Activated CD4-positive, alpha-beta T cell treated with anti-CD3 and anti-CD28 coated beads for 1 hour (primary cell): Measurements from ENCODE around the gene LGALS8.

Source experiments
- DNase-seq: peaks from one replicate; pipeline ENCODE4 v3.0.0-alpha.2; 2020

The LGALS8 gene

DNA sequence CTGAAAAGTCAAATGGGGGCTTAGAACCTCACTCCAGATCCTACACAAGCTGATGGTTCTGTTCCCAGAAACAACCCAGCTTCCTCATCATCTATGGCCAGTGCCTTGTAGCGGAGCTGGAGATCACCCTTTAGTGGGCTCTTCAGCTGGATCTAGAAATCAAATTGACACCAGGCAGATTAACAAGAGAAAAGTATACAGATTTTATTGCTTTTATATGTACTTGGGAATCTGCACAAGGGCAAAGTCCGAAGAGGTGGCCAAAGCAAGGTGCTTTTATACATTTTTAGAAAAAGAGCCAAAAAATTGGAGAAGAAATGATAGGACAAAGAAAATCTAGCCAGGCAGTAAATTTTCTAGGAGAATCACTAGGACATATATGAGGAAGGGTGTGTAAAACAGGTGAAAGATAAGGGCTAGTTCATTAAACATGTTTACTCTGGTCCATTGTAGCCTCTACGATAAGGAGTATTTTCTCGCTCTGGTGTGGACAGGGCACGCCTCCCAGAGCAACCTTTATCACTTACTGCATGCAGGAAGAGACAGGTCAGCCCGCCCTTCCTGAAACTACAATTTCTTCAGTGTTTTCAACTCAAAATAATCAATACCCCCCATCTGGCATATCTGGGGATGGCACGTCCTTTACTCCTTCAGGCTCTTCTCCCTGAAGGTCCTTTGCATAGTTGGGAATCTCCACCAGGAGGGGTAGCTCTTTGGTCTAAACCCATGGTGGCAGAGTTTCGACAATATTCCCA lies 14.0 kb upstream of the LGALS8 start:
- no peak for DNase-seq

GRCh38 chr1:236511735-236512418 lies 11.9 kb upstream of the LGALS8 start:
- DNase-seq, result no peak

DNA sequence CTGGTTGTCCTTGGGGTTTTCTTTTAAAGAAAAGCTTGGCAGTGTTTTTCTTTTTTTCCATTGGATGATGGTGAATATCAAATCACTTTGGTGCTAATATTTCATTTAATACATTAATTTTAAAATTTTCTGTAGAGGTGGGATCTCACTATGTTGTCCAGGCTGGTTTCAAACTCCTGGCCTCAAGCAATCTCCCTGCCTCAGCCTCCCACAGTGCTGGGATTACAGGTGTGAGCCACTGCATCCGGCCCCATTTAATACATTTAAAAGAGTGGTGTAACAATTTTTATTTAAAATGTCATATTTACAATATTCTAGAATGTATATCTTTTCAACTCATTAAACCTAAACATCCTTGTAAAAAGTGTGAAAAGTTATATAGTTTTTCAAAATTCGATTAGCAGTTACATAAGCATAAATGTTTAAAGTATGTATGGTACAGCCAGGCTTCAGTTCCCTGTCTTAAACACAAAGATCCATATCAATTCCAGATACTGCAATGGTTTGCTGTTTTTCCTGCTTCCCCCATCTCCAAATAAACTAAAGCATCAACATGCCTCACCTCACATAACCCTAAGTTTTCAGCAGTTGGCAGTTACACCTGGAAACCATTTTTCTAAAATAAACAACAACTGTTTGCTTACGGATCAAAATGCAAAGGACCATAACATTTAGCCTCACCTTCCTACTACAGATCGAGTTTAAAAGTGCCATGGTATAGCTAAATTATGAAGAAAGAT lies 8.9 kb upstream of the LGALS8 start:
- DNase-seq, result no peak

GRCh38 chr1:236515443-236515958 lies 8.3 kb upstream of the LGALS8 start:
- no peak for DNase-seq

DNA sequence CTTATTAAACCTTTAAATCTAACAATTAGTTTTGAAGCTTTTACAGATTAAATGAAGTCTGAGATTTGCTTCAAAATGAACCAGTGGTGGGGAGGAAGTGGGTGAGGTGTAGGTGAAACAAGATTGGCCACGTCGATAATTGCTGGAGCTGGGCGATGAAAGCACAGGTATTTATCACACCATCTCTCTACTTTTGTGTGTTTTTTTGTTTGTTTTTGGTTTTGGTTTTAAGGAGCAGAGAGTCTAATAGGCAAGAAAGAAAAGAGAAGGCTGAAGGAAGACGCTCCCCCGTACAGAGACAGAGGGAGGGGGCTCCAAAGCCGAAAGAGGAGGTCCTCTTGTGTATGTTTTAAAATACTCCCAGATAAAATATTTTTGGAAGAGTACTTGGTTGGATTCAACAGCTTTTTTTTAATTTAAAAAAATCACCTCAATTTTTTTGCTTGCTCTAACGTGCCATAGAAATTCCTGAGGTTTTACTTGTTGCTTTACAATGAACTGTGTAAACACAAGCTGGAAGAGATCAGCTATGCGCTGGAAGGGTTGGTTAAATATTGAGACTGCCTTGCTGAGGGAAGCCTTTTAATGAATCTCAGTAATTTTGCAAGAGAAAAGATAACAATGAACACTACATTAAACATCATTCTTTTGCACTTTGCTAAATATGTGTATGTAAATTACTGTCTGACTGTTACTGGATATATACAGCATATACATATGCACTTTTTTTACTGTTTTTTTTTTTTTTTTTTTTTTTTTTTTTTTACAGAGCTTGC lies 6.7 kb upstream of the LGALS8 start:
- no peak for DNase-seq

DNA sequence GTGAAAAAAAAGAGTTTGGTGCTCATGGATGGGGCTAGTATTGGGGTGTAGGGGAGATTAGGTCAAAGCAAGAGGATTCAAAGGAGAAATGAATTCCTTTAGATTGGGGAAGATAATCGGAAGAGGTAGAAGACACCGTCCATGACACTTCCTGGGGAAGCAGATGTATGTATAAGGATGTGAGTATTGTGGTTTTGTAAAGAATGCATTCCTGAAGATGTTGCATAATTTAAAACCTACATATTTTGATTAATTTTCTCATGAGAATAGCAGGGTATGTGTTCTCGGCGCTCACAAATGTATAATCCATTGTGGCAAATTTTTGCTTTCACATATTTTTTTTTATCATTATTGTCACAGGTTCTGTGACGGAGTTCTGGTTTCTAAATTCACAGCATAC lies 5.5 kb upstream of the LGALS8 start:
- DNase-seq, result no peak

- DNase-seq, result no peak
These were observed 3.3 kb upstream of the LGALS8 start for GRCh38 chr1:236520445-236521005.

DNA sequence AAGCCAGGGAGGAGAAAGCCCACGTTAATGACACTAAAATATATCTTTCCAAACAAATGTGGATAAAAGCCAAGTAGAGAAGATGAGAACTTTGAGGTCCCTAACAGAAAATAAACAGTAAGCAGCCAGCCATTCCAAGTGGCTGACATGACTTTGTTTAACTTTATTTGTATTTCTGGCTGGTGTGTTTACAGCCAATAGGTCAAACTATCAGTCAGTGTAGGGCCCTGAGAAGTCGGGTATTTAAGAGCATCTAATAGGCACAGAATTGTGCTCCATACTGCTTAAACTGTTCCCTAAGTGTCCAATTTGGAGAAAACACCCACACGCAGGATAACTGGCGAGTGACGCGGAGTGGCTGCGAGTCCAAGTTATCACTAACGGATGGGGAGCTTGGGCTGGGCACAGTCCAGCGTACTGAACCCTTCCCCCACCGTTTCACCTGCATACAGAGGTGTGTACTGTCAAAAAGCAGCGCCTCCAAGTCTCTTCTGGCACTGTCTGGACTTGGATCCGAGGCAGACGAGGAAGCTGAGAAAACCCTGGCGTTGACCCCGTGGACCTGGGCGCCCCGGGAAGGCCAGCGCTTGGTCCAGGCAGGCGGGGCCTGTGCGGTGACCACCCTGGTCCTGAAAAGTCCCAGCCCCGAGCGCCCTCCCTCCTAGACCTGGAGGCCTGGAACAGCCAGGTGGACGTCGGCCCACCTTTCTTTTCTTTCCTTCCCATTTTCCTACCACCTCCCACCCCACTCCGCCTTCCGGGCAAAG lies 662 bp upstream of the LGALS8 start:
- DNase-seq, result no peak

DNA sequence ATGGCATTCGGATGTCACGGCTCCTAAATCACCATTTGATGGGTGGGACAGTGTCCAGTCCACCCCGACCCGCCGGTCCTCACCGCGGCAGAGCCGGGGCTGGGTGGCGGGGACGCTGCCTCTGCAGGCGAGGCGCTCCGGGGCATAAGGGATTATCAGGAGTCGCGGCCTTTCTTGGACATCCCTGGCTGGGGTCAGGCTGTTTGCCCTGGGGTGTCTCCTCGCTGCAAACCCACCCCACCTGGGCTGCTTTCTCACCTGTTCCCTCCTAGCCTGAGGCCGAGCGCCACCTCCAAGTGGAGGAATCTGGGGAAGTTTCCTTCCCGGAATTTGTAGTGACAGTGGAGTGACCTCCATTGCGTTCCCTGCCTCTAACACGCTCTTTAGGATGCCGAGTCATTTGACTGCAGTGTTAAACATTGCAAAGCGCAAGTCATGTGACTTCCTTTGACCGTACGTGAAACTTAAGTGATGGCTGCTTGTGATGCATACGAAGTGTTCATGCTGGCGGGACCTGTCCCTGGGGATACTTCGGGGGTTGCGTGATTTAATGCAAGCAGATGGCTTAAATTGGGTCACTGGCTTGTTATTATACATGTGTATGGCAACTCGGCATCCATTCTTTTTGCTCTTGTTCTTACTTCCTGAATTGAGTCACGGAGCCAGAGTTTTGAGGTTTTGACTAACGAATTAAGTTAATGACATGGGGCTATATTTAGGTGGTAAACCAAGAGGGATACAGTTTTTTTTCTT lies 536 bp downstream of the LGALS8 start:
- peak; percentile 35 for DNase-seq

- no peak for DNase-seq
These were observed 1.1 kb downstream of the LGALS8 start for GRCh38 chr1:236524895-236525184.

GRCh38 chr1:236526079-236526478 lies 2.3 kb downstream of the LGALS8 start:
- DNase-seq, result no peak

DNA sequence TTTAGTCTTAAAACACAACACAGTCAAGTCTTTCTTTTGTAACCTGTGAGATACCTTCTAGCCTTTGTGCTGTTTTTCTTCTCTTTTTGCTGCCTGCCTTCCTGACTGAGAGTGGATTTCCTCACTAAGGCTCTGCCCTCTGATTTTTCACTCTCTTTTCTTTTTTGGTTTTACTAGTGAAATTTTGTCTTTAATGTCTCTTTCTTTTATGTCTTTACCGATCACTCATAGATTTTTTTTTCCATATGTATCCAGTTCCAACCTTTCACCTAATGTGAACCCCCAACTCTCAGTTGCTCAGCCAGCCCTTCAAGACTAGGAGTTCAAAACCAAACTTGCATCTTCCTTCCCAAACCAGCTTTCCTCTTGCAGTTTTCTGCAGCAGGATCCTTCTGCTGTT lies 6.5 kb downstream of the LGALS8 start:
- no peak for DNase-seq

- DNase-seq, result no peak
These were observed 7.2 kb downstream of the LGALS8 start for GRCh38 chr1:236530959-236531358.

DNA sequence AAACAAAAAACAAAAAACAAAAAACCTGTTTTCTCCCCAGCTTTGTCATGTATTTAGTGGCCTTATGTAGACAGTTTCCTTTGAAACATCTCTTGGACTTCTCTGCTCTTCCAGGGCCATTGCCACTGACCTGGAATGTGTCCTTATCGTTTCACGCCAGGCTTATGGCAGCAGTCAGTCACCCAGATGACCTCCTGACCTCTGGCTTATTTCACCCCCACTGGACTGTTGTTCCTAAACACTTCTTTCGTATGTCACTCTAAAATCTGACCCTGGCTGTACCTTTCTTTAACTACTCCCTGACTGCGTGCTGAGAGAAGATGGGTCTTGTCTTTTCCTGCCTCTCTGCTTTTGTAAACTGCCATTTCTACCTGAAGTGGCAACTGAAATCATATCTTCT lies 9.1 kb downstream of the LGALS8 start:
- DNase-seq, result no peak

- peak; percentile 18 for DNase-seq
These were observed 10.4 kb downstream of the LGALS8 start for GRCh38 chr1:236534151-236534651.

GRCh38 chr1:236535190-236535589 lies 11.4 kb downstream of the LGALS8 start:
- DNase-seq, result no peak

DNA sequence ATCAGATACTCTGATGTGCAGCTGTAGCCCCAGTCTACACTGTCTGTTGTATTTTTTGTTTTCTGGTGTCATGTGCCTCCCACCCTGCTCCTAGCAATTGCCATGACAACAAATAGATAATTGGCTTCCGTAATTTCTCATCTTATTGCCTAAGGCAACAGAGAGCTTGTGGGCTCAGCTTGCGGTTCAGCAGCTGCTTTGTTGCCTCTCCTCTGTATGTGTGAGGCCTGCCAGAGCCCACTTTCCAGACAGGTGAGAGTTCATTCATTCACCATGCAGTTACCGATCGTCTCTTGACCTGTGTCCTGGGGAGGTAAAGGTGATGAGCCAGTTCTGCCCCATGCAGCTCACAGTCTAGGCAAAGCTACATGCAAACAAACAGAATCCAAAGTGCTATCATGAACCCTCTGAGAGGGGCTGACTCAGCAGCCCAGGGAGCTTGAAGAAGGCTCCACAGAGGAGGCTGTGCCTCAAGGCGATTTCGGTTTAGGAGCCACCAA lies 11.9 kb downstream of the LGALS8 start:
- DNase-seq, result no peak

GRCh38 chr1:236536540-236536939 lies 12.8 kb downstream of the LGALS8 start:
- no peak for DNase-seq

DNA sequence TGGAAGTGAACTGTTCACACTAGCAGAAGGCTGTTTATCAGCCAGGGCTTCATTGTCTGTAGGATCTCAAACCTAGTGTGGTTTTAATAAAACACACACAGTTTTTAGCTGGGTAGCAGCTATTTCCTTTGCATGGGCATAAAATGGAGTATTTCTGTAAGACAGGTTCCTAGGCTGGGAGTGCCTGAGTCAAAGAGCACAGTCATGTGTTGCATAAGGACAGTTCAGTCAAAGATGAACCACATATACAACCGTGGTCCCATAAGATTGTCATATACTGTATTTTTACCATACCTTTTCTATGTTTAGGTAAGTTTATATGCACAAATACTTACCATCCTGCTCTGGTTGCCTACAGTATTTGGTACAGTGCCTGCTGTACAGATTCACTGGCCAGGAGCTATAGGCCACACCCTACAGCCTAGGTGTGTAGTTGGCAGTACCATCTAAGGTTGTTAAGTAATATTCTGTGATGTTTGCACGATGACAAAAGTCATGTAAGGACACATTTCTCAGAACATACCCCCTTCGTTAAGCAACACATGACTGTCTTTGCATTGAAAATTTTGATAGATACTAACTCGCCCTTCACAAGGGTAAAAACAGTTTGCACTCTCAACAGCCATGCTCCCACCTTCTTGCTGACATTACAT lies 17.2 kb downstream of the LGALS8 start:
- DNase-seq, result no peak

- DNase-seq, result no peak
These were observed 17.9 kb downstream of the LGALS8 start for GRCh38 chr1:236541710-236542109.
